Omental fat pad (tissue), 4 donors: ENCODE data around the gene COLEC12. TPM values are rescaled to one million over a fixed set of nuclear protein-coding genes. Genes with fewer than 3 reads are reported as not detected.

Experiments
- ATAC-seq: fragments of 150-250 bp; one replicate; pipeline ENCODE4 v1.9.1; 2016; ENCODE audit warnings: mild to moderate bottlenecking, moderate library complexity; ENCODE audit not compliant: low FRiP score
- DNase-seq: peaks from one replicate; pipeline ENCODE4 v3.0.0-alpha.2; 2019; ENCODE audit warnings: low spot score
- CTCF ChIP-seq, 3 donors: fragments of 450-650 bp; IDR thresholded peaks; one replicate each; pipeline ENCODE4 v1.5.1; 2016 to 2017; ENCODE audit warnings: antibody characterized with exemption in 3 of 3, mild to moderate bottlenecking in 3 of 3, moderate library complexity in 2 of 3
- total RNA-seq, 4 donors: library from RNA; depleted of rRNA; stranded (reverse); fragments of >200 nt; gene quantifications; one replicate each; pipeline ENCODE4 v1.1.0, GENCODE V29; 2016

Gene COLEC12
- total RNA-seq, 4 donors from 2014 or later, result 25.3 to 54.8 (median 42.7) TPM

DNA sequence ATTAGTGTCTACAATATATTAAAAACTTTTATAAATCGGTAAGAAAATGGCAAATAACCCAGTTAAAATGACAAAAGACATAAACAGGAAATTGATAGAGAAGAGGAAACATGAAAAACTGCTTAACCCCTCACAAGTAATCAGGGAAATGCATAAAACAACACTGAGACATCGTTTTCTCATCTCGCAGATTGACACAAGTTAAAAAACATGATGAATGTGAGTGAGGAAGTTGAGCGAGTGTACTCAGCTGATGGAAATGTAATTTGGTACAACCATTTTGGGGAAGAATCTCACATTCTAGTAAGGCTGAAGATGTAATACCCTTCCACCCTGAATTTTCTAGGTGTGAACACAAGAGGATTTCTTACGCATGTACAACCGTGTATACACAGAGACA, 214.7 kb downstream of the COLEC12 start:
- no peak for TF ChIP-seq CTCF (IDR thresholded peaks at IDR 0.05)
- no peak for ATAC-seq
- DNase-seq, result no peak

- DNase-seq, result no peak
- TF ChIP-seq CTCF (IDR thresholded peaks at IDR 0.05), result no peak
- no peak for ATAC-seq
These were observed 225.0 kb downstream of the COLEC12 start for GRCh38 chr18:275486-275885.

DNA sequence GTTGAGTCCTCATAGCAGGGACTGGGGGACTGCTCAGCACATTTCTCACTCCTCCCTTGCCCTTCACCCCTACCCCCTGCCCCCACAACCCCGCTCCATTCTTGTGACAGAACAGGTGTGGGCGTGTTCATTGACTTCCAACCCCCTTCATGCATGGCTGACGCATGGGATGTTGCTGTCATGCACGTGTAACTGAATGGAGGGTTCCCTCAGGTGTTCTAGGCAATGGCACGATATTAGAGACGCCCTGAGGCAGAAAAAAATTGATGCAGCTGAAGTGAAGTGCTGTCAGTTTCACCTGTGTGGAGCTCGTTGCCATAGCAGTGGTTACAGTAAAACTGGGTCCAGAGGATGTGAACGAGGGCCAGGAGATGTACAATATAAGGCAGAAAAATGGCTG, 226.2 kb downstream of the COLEC12 start:
- ATAC-seq (no peak), DNase-seq (no peak)
- TF ChIP-seq CTCF (IDR thresholded peaks at IDR 0.05), result no peak

GRCh38 chr18:273525-273924, 227.0 kb downstream of the COLEC12 start:
- DNase-seq (no peak), ATAC-seq (no peak)
- TF ChIP-seq CTCF (IDR thresholded peaks at IDR 0.05), result no peak

DNA sequence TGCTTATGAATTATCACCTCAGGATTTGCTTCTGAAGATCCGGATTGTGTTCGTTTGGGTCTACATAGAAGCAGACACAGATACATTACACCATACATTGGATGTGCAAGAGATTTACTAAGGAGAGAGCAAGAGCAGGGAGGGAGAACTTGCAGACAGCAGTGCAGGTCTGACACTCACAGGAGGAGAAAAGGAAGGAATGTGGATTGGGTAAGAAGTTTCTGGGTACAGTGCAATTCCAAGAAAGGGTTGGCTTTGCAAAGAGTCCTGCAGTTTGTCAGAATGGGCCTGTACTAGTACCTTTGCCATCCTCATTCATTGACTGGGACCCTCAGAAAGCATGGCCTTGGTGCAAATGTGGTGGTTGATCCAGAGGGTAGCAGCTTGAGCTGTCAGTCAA, 227.9 kb downstream of the COLEC12 start:
- TF ChIP-seq CTCF (IDR thresholded peaks at IDR 0.05), result no peak
- DNase-seq (no peak), ATAC-seq (no peak)

DNA sequence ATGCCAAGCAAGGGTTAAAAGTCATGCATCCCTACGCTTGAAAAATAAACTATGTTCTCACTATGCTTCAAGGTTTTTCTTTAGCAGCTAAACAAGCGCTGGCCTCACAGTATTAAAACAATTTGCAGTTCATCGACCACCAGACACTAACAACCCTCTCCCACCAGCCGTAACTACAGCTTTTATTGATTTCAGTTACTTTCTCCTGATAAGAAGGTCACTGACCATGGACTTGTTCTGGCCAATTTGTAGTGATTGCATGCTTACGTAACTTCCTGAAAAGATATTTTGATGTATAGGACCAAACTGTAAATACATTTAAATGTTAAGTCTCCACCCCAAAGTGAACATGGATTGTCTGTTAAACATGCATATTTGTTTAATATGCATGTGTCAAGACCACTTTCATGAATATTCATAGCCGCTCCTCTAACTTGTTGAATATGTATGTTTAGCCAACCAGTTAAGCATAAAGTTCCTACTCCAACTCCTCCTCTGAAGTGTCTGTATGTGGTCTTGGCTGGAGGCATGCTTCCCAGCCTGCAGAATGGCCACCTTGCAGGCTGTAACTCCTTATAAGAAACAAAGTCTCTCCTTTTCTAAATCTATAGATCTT, 230.9 kb downstream of the COLEC12 start:
- no peak for TF ChIP-seq CTCF (IDR thresholded peaks at IDR 0.05)
- DNase-seq (no peak), ATAC-seq (no peak)

DNA sequence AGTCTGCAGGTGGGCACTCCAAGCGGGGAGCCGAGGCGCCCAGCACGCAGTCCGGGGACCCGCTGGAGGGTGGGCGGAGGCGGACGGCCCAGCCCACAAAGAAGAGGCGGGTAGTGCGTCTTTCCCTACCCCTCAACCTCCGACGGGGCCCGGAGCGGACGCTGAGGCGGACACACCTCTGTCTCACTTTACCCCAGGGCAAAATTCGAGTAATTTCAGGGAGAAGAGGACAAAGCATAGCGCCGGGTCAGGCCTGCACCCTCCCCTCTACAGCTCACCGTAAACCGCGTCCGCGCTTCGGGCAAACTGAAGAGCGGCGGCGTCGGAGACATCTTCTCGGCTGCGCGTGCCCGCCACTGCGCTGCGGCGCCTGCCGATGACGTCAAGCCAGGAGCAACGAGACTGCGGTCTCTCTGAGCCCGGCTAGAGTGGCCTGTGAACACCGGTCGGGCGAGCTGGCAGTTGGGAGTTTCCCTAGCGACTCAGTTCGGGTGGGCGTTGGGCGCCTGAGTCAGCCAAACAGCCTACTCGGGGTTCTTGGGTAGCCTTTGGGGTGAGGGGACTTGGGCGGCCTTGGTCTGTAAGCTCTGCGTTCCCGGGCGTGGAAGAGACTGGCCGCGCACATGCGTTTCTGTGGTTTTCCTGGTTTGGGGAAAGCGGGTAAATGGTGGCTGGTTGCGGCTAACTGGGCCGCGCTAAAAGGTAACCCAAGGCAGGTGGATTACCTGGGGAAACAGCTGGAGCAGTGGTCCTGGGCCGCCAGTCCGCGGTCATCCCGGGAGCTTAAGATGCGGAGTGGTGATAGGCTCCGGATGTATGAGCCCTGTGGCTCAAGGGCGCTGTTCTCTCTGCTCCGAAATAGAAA, 232.6 kb downstream of the COLEC12 start, which contains the start of gene THOC1:
THOC1 (minus strand) TSS at position 360 of the 865 bp plus-strand sequence; CDS start at position 332, 28 bp downstream.
- ATAC-seq, result peak; percentile 99
- TF ChIP-seq CTCF (IDR thresholded peaks at IDR 0.05), result no peak
- DNase-seq, result peak; percentile 83
